Keratinocyte (primary cell): Measurements from ENCODE around the gene SPATA13. TPM values are rescaled to one million over a fixed set of nuclear protein-coding genes. Genes with fewer than 3 reads are reported as not detected.

Source experiments
- DNase-seq: peaks from one replicate; pipeline ENCODE4 v3.0.0-alpha.2; 2011; ENCODE audit warnings: low read depth, missing footprints, low spot score
- FAIRE-seq: peaks from 2 replicates; lab custom pipeline; 2011; peaks lifted over from hg19 to GRCh38; lab: Jason Lieb, UNC
- H2AFZ ChIP-seq: 2 replicates; pipeline ENCODE4 v1.6.0; 2012; ENCODE audit warnings: low read length, control low read depth, inconsistent platforms; ENCODE audit not compliant: control insufficient read depth
- H3K27ac ChIP-seq: 2 replicates; pipeline ENCODE4 v1.5.1; 2011; ENCODE audit warnings: low read length; ENCODE audit not compliant: control insufficient read depth, insufficient read depth
- H3K27me3 ChIP-seq: 3 replicates; pipeline ENCODE4 v1.6.0; 2011; ENCODE audit warnings: low read length; ENCODE audit not compliant: control insufficient read depth, insufficient read depth; ENCODE audit errors: extremely low read depth
- H3K36me3 ChIP-seq, 2 experiments: 2 replicates in 1 of 2; 3 replicates in 1 of 2; pipeline ENCODE4 v1.5.1; 2011; ENCODE audit warnings: low read length in 2 of 2, mild to moderate bottlenecking in 1 of 2; ENCODE audit not compliant: control insufficient read depth in 2 of 2, insufficient read depth in 2 of 2; ENCODE audit errors: extremely low read depth in 1 of 2
- H3K4me1 ChIP-seq: 3 replicates; pipeline ENCODE4 v1.5.1; 2011; ENCODE audit warnings: low read length; ENCODE audit not compliant: control insufficient read depth, insufficient read depth; ENCODE audit errors: extremely low read depth
- H3K4me2 ChIP-seq: 3 replicates; pipeline ENCODE4 v1.6.0; 2011; ENCODE audit warnings: low read depth, low read length; ENCODE audit not compliant: control insufficient read depth, insufficient read depth; ENCODE audit errors: extremely low read depth
- H3K4me3 ChIP-seq, 3 experiments: fragments of 200-600 bp in 1 of 3; sonication (generic) in 1 of 3; 2 replicates in 2 of 3; 3 replicates in 1 of 3; pipeline ENCODE4 v1.5.1; 2011 to 2016; ENCODE audit warnings: low read length in 3 of 3, mild to moderate bottlenecking in 3 of 3, control low read depth in 2 of 3, inconsistent platforms in 1 of 3, low read depth in 1 of 3, mixed read lengths in 1 of 3, mixed run types in 1 of 3, moderate library complexity in 1 of 3; ENCODE audit not compliant: control insufficient read depth in 2 of 3, insufficient read depth in 2 of 3; ENCODE audit errors: extremely low read depth in 1 of 3
- H3K79me2 ChIP-seq: 2 replicates; pipeline ENCODE4 v1.6.0; 2012; ENCODE audit warnings: low read length; ENCODE audit not compliant: control insufficient read depth, insufficient read depth
- H3K9ac ChIP-seq: 3 replicates; pipeline ENCODE4 v1.6.0; 2011; ENCODE audit warnings: low read length; ENCODE audit not compliant: control insufficient read depth, insufficient read depth; ENCODE audit errors: extremely low read depth
- H3K9me1 ChIP-seq: 3 replicates; pipeline ENCODE4 v1.6.0; 2011; ENCODE audit warnings: low read length; ENCODE audit not compliant: control insufficient read depth, insufficient read depth; ENCODE audit errors: extremely low read depth
- H3K9me3 ChIP-seq: 2 replicates; pipeline ENCODE4 v1.5.1; 2012; ENCODE audit warnings: low read depth, low read length; ENCODE audit not compliant: control insufficient read depth
- H4K20me1 ChIP-seq: 3 replicates; pipeline ENCODE4 v1.6.0; 2011; ENCODE audit warnings: low read length; ENCODE audit not compliant: control insufficient read depth, insufficient read depth; ENCODE audit errors: extremely low read depth
- EZH2 ChIP-seq: IDR thresholded peaks from one replicate; pipeline ENCODE4 v1.6.1; 2012; ENCODE audit warnings: inconsistent platforms, mild to moderate bottlenecking, low read length, moderate library complexity
- dilution Hi-C: fragments of 300-500 bp; cut with MboI; formaldehyde crosslinking; loops from one replicate; pipeline ENCODE4 v1.7.0; 2020; ENCODE audit warnings: low sequenced_read_pairs; ENCODE audit not compliant: extremely low pct_ligation_motif_present
- polyA plus RNA-seq, 5 experiments: library from polyadenylated mRNA; depleted of rRNA in 3 of 5; stranded (reverse) in 3 of 5; stranded (forward) in 1 of 5; unstranded in 1 of 5; fragments of >200 nt; gene quantifications; 1 replicate in 1 of 5; 2 replicates in 3 of 5; 3 replicates in 1 of 5; pipeline versions ENCODE4 v1.2.1 to v1.2.3, GENCODE V29; 2011 to 2012; ENCODE audit warnings: missing spikeins in 2 of 5, low read depth in 1 of 5, low replicate concordance in 1 of 5
- TF ChIP-seq, protein P1 (sequence below), 3 experiments: IDR thresholded peaks in 1 of 3; conservative IDR thresholded peaks in 1 of 3; optimal IDR thresholded peaks in 1 of 3; 2 replicates in 2 of 3; 3 replicates in 1 of 3; pipeline versions ENCODE3 to v1.5.1; 2011; ENCODE audit warnings: low read length in 3 of 3, mild to moderate bottlenecking in 3 of 3, moderate library complexity in 2 of 3, control low read depth in 1 of 3, inconsistent platforms in 1 of 3; ENCODE audit not compliant: insufficient read depth in 2 of 3; ENCODE audit errors: extremely low read depth in 1 of 3

SPATA13 gene
- polyA plus RNA-seq, 1 donor (not counting 4 experiments of a cell fraction or from before 2014, with no cell fraction given), result 1.2 TPM

DNA sequence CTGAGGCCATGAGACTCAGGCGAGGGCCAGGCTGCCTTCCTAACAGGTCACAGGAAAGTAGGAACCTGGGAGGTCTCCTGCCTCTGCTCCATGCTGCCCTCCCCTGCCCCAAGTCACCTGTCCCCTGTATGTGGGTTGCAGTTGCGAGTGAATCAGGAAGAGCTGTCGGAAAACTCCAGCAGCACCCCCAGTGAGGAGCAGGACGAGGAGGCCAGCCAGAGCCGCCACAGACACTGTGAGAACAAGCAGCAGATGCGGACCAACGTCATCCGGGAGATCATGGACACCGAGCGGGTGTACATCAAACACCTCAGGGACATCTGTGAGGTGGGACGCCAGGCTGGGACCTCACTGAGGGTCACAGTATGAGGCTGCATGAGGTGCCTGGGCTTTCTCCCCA, 126.1 kb downstream of the SPATA13 start:
- Histone ChIP-seq H3K4me1 (no peaks in the 10 kb centered on the region), H3K9me3 (no peaks in the 10 kb centered on the region), H4K20me1 (no peaks in the 10 kb centered on the region), H3K4me3 (no peak overlapping the region), H3K27ac (no peak overlapping the region), H3K27me3 (no peaks in the 10 kb centered on the region), H3K79me2 (no peaks in the 10 kb centered on the region), H3K9ac (no peak overlapping the region), H3K4me2 (no peak overlapping the region), H2AFZ (no peak overlapping the region), H3K36me3 (no peaks in the 10 kb centered on the region), H3K9me1 (no peaks in the 10 kb centered on the region)
- dilution Hi-C loops, result no loop called here
- DNase-seq (no peak), FAIRE-seq (no peak)
- TF ChIP-seq EZH2, result no peak
- TF ChIP-seq, protein P1, sequence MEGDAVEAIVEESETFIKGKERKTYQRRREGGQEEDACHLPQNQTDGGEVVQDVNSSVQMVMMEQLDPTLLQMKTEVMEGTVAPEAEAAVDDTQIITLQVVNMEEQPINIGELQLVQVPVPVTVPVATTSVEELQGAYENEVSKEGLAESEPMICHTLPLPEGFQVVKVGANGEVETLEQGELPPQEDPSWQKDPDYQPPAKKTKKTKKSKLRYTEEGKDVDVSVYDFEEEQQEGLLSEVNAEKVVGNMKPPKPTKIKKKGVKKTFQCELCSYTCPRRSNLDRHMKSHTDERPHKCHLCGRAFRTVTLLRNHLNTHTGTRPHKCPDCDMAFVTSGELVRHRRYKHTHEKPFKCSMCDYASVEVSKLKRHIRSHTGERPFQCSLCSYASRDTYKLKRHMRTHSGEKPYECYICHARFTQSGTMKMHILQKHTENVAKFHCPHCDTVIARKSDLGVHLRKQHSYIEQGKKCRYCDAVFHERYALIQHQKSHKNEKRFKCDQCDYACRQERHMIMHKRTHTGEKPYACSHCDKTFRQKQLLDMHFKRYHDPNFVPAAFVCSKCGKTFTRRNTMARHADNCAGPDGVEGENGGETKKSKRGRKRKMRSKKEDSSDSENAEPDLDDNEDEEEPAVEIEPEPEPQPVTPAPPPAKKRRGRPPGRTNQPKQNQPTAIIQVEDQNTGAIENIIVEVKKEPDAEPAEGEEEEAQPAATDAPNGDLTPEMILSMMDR (optimal IDR thresholded peaks at IDR 0.05 in 1 of 3, IDR thresholded peaks at IDR 0.05 in 1 of 3, conservative IDR thresholded peaks at IDR 0.05 in 1 of 3; ENCODE audit: extremely low read depth in 1 of 3, insufficient read depth in 2 of 3, low read length in 3 of 3), result no peak

DNA sequence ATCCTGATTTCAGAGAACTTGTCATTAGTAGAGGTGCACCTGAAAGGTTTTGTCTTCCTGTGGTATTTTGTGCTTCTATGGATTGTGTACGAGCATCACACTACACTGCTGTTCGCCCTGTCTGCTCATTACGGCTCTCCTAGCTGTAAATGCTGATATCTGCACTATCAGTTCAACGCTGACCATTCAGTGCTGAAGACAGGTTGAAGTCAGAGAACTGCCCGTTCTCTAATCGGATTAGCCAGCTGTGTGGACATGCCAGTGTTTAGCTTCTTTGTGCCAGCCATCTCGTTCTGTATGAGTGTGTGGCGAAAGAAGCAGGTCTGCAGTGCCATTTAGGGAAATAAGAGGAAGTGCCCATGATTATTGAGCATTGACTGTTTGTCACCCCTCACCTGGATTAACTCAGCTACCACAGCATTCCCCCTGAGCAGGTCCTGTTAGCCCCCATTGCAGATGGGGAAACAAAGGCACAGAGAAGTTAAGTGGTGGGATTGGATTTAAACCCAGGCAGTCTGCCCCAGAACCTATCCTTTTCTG, 127.3 kb downstream of the SPATA13 start:
- DNase-seq, result no peak
- no peaks in the 10 kb centered on the region for H4K20me1 ChIP-seq
- no peak overlapping the region for H3K4me3 ChIP-seq
- dilution Hi-C loops, result no loop called here
- no peaks in the 10 kb centered on the region for H3K79me2 ChIP-seq
- H3K4me2 ChIP-seq, result no peak overlapping the region
- H3K27me3 ChIP-seq, result no peaks in the 10 kb centered on the region
- no peaks in the 10 kb centered on the region for H3K4me1 ChIP-seq
- no peak overlapping the region for H3K27ac ChIP-seq
- H3K9ac ChIP-seq, result no peak overlapping the region
- H3K9me3 ChIP-seq, result no peaks in the 10 kb centered on the region
- no peaks in the 10 kb centered on the region for H3K36me3 ChIP-seq
- FAIRE-seq, result no peak
- TF ChIP-seq, protein P1 (optimal IDR thresholded peaks at IDR 0.05 in 1 of 3, IDR thresholded peaks at IDR 0.05 in 1 of 3, conservative IDR thresholded peaks at IDR 0.05 in 1 of 3; ENCODE audit: extremely low read depth in 1 of 3, insufficient read depth in 2 of 3, low read length in 3 of 3), result no peak
- TF ChIP-seq EZH2, result no peak
- H3K9me1 ChIP-seq, result no peaks in the 10 kb centered on the region
- H2AFZ ChIP-seq, result no peak overlapping the region
